Endothelial cell of umbilical vein (primary cell): ENCODE data around the gene UCN3.

Experiments
- EZH2 ChIP-seq: IDR thresholded peaks from 2 replicates; pipeline ENCODE4 v1.6.1; 2012; ENCODE audit warnings: borderline replicate concordance, low read depth, mild to moderate bottlenecking, moderate library complexity, low read length, inconsistent platforms; ENCODE audit not compliant: severe bottlenecking
- FOS ChIP-seq: IDR thresholded peaks from 2 replicates; pipeline ENCODE4 v1.6.1; 2011; ENCODE audit warnings: mild to moderate bottlenecking, low read length, moderate library complexity, borderline replicate concordance; ENCODE audit not compliant: insufficient read depth
- GATA2 ChIP-seq: IDR thresholded peaks from 2 replicates; pipeline ENCODE4 v1.7.0; 2011; ENCODE audit warnings: low read depth, mild to moderate bottlenecking, moderate library complexity, mixed read lengths, low read length; ENCODE audit not compliant: insufficient read length, insufficient read depth
- JUN ChIP-seq: IDR thresholded peaks from 2 replicates; pipeline ENCODE4 v1.6.1; 2011; ENCODE audit warnings: borderline replicate concordance, low read depth; ENCODE audit not compliant: insufficient read length, insufficient read depth
- MYC ChIP-seq: IDR thresholded peaks from one replicate; pipeline ENCODE4 v1.6.1; 2011; ENCODE audit warnings: mild to moderate bottlenecking, low read depth, low read length
- POLR2A ChIP-seq: IDR thresholded peaks from 2 replicates; pipeline ENCODE4 v1.6.1; 2012; ENCODE audit warnings: low read depth, mild to moderate bottlenecking, control low read depth, low read length
- POLR2AphosphoS5 ChIP-seq: IDR thresholded peaks from 2 replicates; pipeline ENCODE4 v1.6.1; 2012; ENCODE audit warnings: low read depth, mild to moderate bottlenecking, control low read depth, low read length, moderate library complexity; ENCODE audit not compliant: insufficient read depth
- TF ChIP-seq, protein P1 (sequence below), 2 donors: IDR thresholded peaks; 1 replicate in 1 of 2; 2 replicates in 1 of 2; pipeline ENCODE4 v1.5.1; 2011; ENCODE audit warnings: low read length in 2 of 2, mild to moderate bottlenecking in 2 of 2, moderate library complexity in 2 of 2, control low read depth in 1 of 2, inconsistent platforms in 1 of 2, low read depth in 1 of 2; ENCODE audit not compliant: insufficient read depth in 1 of 2; ENCODE audit errors: extremely low read depth in 1 of 2
- TF ChIP-seq, protein P2 (sequence below): IDR thresholded peaks from 2 replicates; pipeline ENCODE4 v1.6.1; 2011; ENCODE audit not compliant: insufficient read depth, insufficient read length

DNA sequence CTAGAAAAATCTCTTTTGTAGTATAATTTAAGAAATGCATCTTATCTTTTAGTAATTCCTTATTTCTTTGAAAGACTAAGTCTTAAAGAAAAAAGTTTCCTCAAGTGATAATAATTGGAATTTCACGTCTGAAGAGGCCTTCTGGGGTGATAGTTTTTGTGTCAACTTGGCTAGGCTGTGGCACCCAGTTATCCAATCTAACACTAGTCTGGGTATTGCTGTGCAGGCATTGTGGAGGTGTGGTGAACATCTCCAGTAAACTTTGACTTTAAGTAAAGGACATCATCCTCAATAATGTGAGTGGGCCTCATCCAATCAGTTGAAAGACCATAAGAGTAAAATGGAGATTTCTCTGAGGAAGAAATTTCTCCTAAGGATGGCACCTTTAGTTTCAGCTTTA is 42.2 kb downstream of the UCN3 start:
- TF ChIP-seq EZH2 (no peak), POLR2A (no peak), JUN (no peak), POLR2AphosphoS5 (no peak), FOS (no peak), GATA2 (no peak), MYC (no peak)
- TF ChIP-seq, protein P1, sequence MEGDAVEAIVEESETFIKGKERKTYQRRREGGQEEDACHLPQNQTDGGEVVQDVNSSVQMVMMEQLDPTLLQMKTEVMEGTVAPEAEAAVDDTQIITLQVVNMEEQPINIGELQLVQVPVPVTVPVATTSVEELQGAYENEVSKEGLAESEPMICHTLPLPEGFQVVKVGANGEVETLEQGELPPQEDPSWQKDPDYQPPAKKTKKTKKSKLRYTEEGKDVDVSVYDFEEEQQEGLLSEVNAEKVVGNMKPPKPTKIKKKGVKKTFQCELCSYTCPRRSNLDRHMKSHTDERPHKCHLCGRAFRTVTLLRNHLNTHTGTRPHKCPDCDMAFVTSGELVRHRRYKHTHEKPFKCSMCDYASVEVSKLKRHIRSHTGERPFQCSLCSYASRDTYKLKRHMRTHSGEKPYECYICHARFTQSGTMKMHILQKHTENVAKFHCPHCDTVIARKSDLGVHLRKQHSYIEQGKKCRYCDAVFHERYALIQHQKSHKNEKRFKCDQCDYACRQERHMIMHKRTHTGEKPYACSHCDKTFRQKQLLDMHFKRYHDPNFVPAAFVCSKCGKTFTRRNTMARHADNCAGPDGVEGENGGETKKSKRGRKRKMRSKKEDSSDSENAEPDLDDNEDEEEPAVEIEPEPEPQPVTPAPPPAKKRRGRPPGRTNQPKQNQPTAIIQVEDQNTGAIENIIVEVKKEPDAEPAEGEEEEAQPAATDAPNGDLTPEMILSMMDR (IDR thresholded peaks at IDR 0.05; ENCODE audit: extremely low read depth in 1 of 2, insufficient read depth in 1 of 2, low read depth in 1 of 2, low read length in 2 of 2) = no peak
- TF ChIP-seq, protein P2, sequence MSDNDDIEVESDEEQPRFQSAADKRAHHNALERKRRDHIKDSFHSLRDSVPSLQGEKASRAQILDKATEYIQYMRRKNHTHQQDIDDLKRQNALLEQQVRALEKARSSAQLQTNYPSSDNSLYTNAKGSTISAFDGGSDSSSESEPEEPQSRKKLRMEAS = no peak
